Neutrophil (primary cell): Measurements from ENCODE around the gene MID2.

Source experiments
- H3K27ac ChIP-seq: fragments of 200-600 bp; sonication (generic); 2 replicates; pipeline ENCODE4 v1.5.1; 2016; ENCODE audit warnings: mild to moderate bottlenecking, moderate library complexity
- H3K27me3 ChIP-seq: fragments of 200-600 bp; sonication (generic); 2 replicates; pipeline ENCODE4 v1.6.0; 2016; ENCODE audit warnings: mild to moderate bottlenecking
- H3K36me3 ChIP-seq: fragments of 200-600 bp; sonication (generic); 2 replicates; pipeline ENCODE4 v1.5.1; 2017
- H3K4me1 ChIP-seq, 2 experiments: fragments of 200-600 bp in 1 of 2; sonication (generic) in 1 of 2; 1 replicate in 1 of 2; 2 replicates in 1 of 2; pipeline versions ENCODE4 v1.5.1 to v1.6.1; 2013 to 2016; ENCODE audit warnings: low read depth in 1 of 2, low read length in 1 of 2, mild to moderate bottlenecking in 1 of 2, moderate library complexity in 1 of 2; ENCODE audit not compliant: control insufficient read depth in 1 of 2, insufficient read depth in 1 of 2
- H3K4me3 ChIP-seq, 2 experiments: fragments of 200-600 bp in 1 of 2; sonication (generic) in 1 of 2; 1 replicate in 1 of 2; 2 replicates in 1 of 2; pipeline ENCODE4 v1.5.1; 2013 to 2016; ENCODE audit warnings: low read depth in 1 of 2, low read length in 1 of 2, mild to moderate bottlenecking in 1 of 2, moderate library complexity in 1 of 2
- H3K9me3 ChIP-seq: fragments of 200-600 bp; sonication (generic); 2 replicates; pipeline ENCODE4 v1.5.1; 2016
- CTCF ChIP-seq: fragments of 200-600 bp; sonication (generic); IDR thresholded peaks from 2 replicates; pipeline ENCODE4 v1.5.1; 2016; ENCODE audit warnings: antibody characterized with exemption

Gene MID2

GRCh38 chrX:107826238-107827029 lies 768 bp downstream of the MID2 start:
- Histone ChIP-seq H3K9me3 (no peaks in the 10 kb centered on the region), H3K36me3 (no peaks in the 10 kb centered on the region), H3K27me3 (peaks cover 79% of the 10 kb centered on the region), H3K4me3 (no peak overlapping the region), H3K4me1 (no peaks in the 10 kb centered on the region), H3K27ac (no peak overlapping the region)
- TF ChIP-seq CTCF, result no peak

GRCh38 chrX:107827030-107827831 lies 1.6 kb downstream of the MID2 start:
- TF ChIP-seq CTCF, result no peak
- no peaks in the 10 kb centered on the region for H3K4me1 ChIP-seq
- no peaks in the 10 kb centered on the region for H3K9me3 ChIP-seq
- no peak overlapping the region for H3K4me3 ChIP-seq
- peaks cover 86% of the 10 kb centered on the region for H3K27me3 ChIP-seq
- no peaks in the 10 kb centered on the region for H3K36me3 ChIP-seq
- H3K27ac ChIP-seq, result no peak overlapping the region

GRCh38 chrX:107827852-107828251 lies 2.2 kb downstream of the MID2 start:
- Histone ChIP-seq H3K4me3 (no peak overlapping the region), H3K4me1 (no peaks in the 10 kb centered on the region), H3K27ac (no peak overlapping the region), H3K27me3 (peaks cover 86% of the 10 kb centered on the region), H3K36me3 (no peaks in the 10 kb centered on the region), H3K9me3 (no peaks in the 10 kb centered on the region)
- no peak for TF ChIP-seq CTCF

- TF ChIP-seq CTCF, result no peak
- H3K4me1 ChIP-seq, result no peaks in the 10 kb centered on the region
These were observed 4.2 kb downstream of the MID2 start for GRCh38 chrX:107829878-107830277.

GRCh38 chrX:107831071-107831730 lies 5.5 kb downstream of the MID2 start:
- H3K27ac ChIP-seq, result no peak overlapping the region
- H3K4me3 ChIP-seq, result no peak overlapping the region
- H3K4me1 ChIP-seq, result no peaks in the 10 kb centered on the region
- no peak for TF ChIP-seq CTCF
- no peaks in the 10 kb centered on the region for H3K9me3 ChIP-seq
- H3K27me3 ChIP-seq, result peaks cover 56% of the 10 kb centered on the region
- H3K36me3 ChIP-seq, result no peaks in the 10 kb centered on the region

More at GRCh38 chrX:107829878-107830277, 4.2 kb downstream of the MID2 start:
- Histone ChIP-seq H3K36me3 (no peaks in the 10 kb centered on the region), H3K27ac (no peak overlapping the region), H3K4me3 (no peak overlapping the region), H3K27me3 (peaks cover 69% of the 10 kb centered on the region), H3K9me3 (no peaks in the 10 kb centered on the region)
